H9 (cell line): ENCODE results near the gene JMJD8. TPM values are rescaled to one million over a fixed set of nuclear protein-coding genes. Genes with fewer than 3 reads are reported as not detected.
A peak's percentile ranks its signal among the peaks of the same experiment; 100 is the strongest.

Source experiments
- DNase-seq: peaks from one replicate; pipeline ENCODE4 v3.0.0-alpha.2; 2017
- H2AFZ ChIP-seq: one replicate; pipeline ENCODE4 v1.6.1; 2013; ENCODE audit warnings: mild to moderate bottlenecking, low read length, control low read depth, moderate library complexity
- H2AK5ac ChIP-seq: 2 replicates; pipeline ENCODE4 v1.6.1; 2013; ENCODE audit warnings: low read length, control low read depth, mixed read lengths; ENCODE audit not compliant: insufficient read length
- H2BK120ac ChIP-seq: one replicate; pipeline ENCODE4 v1.6.1; 2013; ENCODE audit warnings: low read depth, mild to moderate bottlenecking, low read length, control low read depth, inconsistent platforms; ENCODE audit not compliant: poor library complexity, severe bottlenecking
- H2BK12ac ChIP-seq: 2 replicates; pipeline ENCODE4 v1.6.1; 2013; ENCODE audit warnings: low read length, control low read depth, mixed read lengths, low read depth; ENCODE audit not compliant: insufficient read length
- H2BK15ac ChIP-seq: 2 replicates; pipeline ENCODE4 v1.6.1; 2013; ENCODE audit warnings: low read depth, low read length, control low read depth
- H2BK20ac ChIP-seq: one replicate; pipeline ENCODE4 v1.6.1; 2013; ENCODE audit warnings: low read depth, mild to moderate bottlenecking, low read length, control low read depth, inconsistent platforms; ENCODE audit not compliant: poor library complexity, severe bottlenecking
- H2BK5ac ChIP-seq: 2 replicates; pipeline ENCODE4 v1.6.1; 2013; ENCODE audit warnings: low read length, control low read depth, mixed read lengths; ENCODE audit not compliant: insufficient read length
- H3K14ac ChIP-seq: 2 replicates; pipeline ENCODE4 v1.6.1; 2013; ENCODE audit warnings: low read length, control low read depth; ENCODE audit not compliant: insufficient read depth
- H3K18ac ChIP-seq: 2 replicates; pipeline ENCODE4 v1.6.1; 2013; ENCODE audit warnings: low read depth, mild to moderate bottlenecking, mixed read lengths, low read length, control low read depth; ENCODE audit not compliant: insufficient read length
- H3K23ac ChIP-seq: 2 replicates; pipeline ENCODE4 v1.6.1; 2013; ENCODE audit warnings: low read length, control low read depth, mixed read lengths, low read depth; ENCODE audit not compliant: insufficient read length
- H3K23me2 ChIP-seq: 2 replicates; pipeline ENCODE4 v1.6.1; 2013; ENCODE audit warnings: low read depth, mild to moderate bottlenecking, mixed read lengths, low read length, control low read depth; ENCODE audit not compliant: insufficient read length, poor library complexity, severe bottlenecking
- H3K27ac ChIP-seq: 2 replicates; pipeline ENCODE4 v1.5.1; 2013; ENCODE audit warnings: low read length, control low read depth, mixed read lengths, low read depth; ENCODE audit not compliant: insufficient read length
- H3K27me3 ChIP-seq: 2 replicates; pipeline ENCODE4 v1.6.1; 2013; ENCODE audit warnings: low read length, control low read depth, inconsistent platforms; ENCODE audit not compliant: insufficient read depth
- H3K4ac ChIP-seq: 2 replicates; pipeline ENCODE4 v1.6.1; 2013; ENCODE audit warnings: low read depth, mild to moderate bottlenecking, control low read depth, inconsistent platforms, low read length, moderate library complexity
- H3K4me1 ChIP-seq: 2 replicates; pipeline ENCODE4 v1.6.1; 2013; ENCODE audit warnings: low read length, control low read depth, inconsistent platforms; ENCODE audit not compliant: insufficient read depth
- H3K4me2 ChIP-seq: 2 replicates; pipeline ENCODE4 v1.6.1; 2013; ENCODE audit warnings: low read length, control low read depth, mixed read lengths; ENCODE audit not compliant: insufficient read length, insufficient read depth
- H3K56ac ChIP-seq: 2 replicates; pipeline ENCODE4 v1.6.1; 2013; ENCODE audit warnings: low read depth, mild to moderate bottlenecking, mixed read lengths, low read length, control low read depth; ENCODE audit not compliant: insufficient read length
- H3K79me1 ChIP-seq: 2 replicates; pipeline ENCODE4 v1.6.1; 2013; ENCODE audit warnings: low read depth, mild to moderate bottlenecking, moderate library complexity, low read length, control low read depth, inconsistent platforms; ENCODE audit not compliant: insufficient read depth, poor library complexity, severe bottlenecking
- H3K79me2 ChIP-seq: 2 replicates; pipeline ENCODE4 v1.6.1; 2013; ENCODE audit warnings: low read length, control low read depth, inconsistent platforms; ENCODE audit not compliant: insufficient read depth
- H3K9ac ChIP-seq: 2 replicates; pipeline ENCODE4 v1.6.1; 2013; ENCODE audit warnings: low read length, control low read depth, mixed read lengths; ENCODE audit not compliant: insufficient read length; ENCODE audit errors: extremely low read depth
- H3K9me3 ChIP-seq: one replicate; pipeline ENCODE4 v1.6.1; 2013; ENCODE audit warnings: low read depth, low read length, inconsistent platforms; ENCODE audit not compliant: control insufficient read depth
- H3T11ph ChIP-seq: one replicate; pipeline ENCODE4 v1.6.1; 2013; ENCODE audit warnings: mild to moderate bottlenecking, low read length, control low read depth, inconsistent platforms
- H4K20me1 ChIP-seq: one replicate; pipeline ENCODE4 v1.6.1; 2013; ENCODE audit not compliant: control insufficient read depth, insufficient read length, insufficient read depth
- H4K5ac ChIP-seq: 2 replicates; pipeline ENCODE4 v1.6.1; 2013; ENCODE audit warnings: low read depth, mild to moderate bottlenecking, mixed read lengths, low read length, control low read depth; ENCODE audit not compliant: insufficient read length
- H4K8ac ChIP-seq: replicated peaks from 2 replicates; pipeline ENCODE4 v1.6.1; 2013; ENCODE audit warnings: low read length, control low read depth, mixed read lengths, low read depth; ENCODE audit not compliant: insufficient read length
- H4K91ac ChIP-seq: 2 replicates; pipeline ENCODE4 v1.6.1; 2013; ENCODE audit warnings: low read depth, mild to moderate bottlenecking, moderate library complexity, mixed read lengths, low read length, control low read depth; ENCODE audit not compliant: insufficient read length
- H3K27ac Mint-ChIP-seq, 3 experiments: 2 replicates in 2 of 3; 3 replicates in 1 of 3; pipeline ENCODE4 v1.8.0; 2020 to 2021; ENCODE audit warnings: mixed read lengths in 3 of 3, mild to moderate bottlenecking in 1 of 3, moderate library complexity in 1 of 3
- H3K27me3 Mint-ChIP-seq: 2 replicates; pipeline ENCODE4 v1.8.0; 2021; ENCODE audit warnings: low read depth, mild to moderate bottlenecking, moderate library complexity, mixed read lengths
- H3K36me3 Mint-ChIP-seq, 3 experiments: 2 replicates in 2 of 3; 3 replicates in 1 of 3; pipeline ENCODE4 v1.8.0; 2020 to 2021; ENCODE audit warnings: low read depth in 3 of 3, mixed read lengths in 3 of 3; ENCODE audit not compliant: insufficient read depth in 1 of 3
- H3K4me1 Mint-ChIP-seq, 2 experiments: 2 replicates each; pipeline ENCODE4 v1.8.0; 2020; ENCODE audit warnings: mixed read lengths in 2 of 2
- H3K4me3 Mint-ChIP-seq, 2 experiments: 2 replicates in 1 of 2; 3 replicates in 1 of 2; pipeline ENCODE4 v1.8.0; 2020 to 2021; ENCODE audit warnings: mild to moderate bottlenecking in 2 of 2, mixed read lengths in 2 of 2, moderate library complexity in 1 of 2
- H3K9me3 Mint-ChIP-seq, 2 experiments: 2 replicates in 1 of 2; 3 replicates in 1 of 2; pipeline ENCODE4 v1.8.0; 2020; ENCODE audit warnings: mild to moderate bottlenecking in 2 of 2, mixed read lengths in 2 of 2, moderate library complexity in 1 of 2
- CTCF ChIP-seq: fragments of 200-600 bp; sonication (generic); conservative IDR thresholded peaks from 3 replicates; pipeline ENCODE4 v1.8.0; 2021; ENCODE audit warnings: antibody characterized with exemption, mild to moderate bottlenecking
- WGBS: extraction: QIAGEN DNeasy Blood & Tissue Kit; methylation state at CpG from one replicate; pipeline ENCODE4 v1.1.7; 2013; ENCODE audit warnings: missing lambda C conversion rate, low lambda C conversion rate, mixed read lengths; ENCODE audit not compliant: insufficient read length; ENCODE audit errors: extremely low coverage; 5-methylcytosine and 5-hydroxymethylcytosine counted together
- total RNA-seq: library from RNA; stranded (reverse); gene quantifications from 2 replicates; pipeline ENCODE4 v1.2.1, GENCODE V29; 2021

Gene JMJD8
- total RNA-seq, 1 experiment from 2014 or later, result 52.7 TPM

DNA sequence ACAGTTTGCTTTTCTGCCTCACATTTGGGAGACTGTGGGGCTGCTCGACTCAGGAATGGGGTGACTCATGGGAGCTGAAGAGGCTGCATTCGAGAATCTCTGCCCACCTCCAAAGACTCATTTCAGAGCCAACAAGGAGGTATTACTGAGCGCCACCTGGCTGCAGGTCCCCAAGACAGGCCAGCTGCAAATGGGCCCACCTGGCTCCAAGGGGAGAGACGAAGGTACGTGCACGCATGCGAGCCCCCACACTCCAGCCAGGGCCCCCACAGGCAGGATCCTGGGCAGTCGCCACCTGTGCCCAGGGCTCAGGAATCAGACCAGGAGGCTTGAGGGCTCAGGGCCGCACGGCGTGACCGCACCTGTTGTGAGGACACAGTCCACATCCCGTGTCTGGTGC, 48.8 kb upstream of the JMJD8 start:
- Histone ChIP-seq H3K4me2 (no peak overlapping the region), H2AK5ac (no peak overlapping the region), H2AFZ (no peak overlapping the region), H3K27ac (no peak overlapping the region), H2BK15ac (no peak overlapping the region), H4K91ac (no peak overlapping the region), H3T11ph (no peak overlapping the region), H3K23me2 (peaks cover 4% of the 10 kb centered on the region), H3K4me1 (no peaks in the 10 kb centered on the region), H2BK5ac (no peak overlapping the region), H2BK20ac (no peak overlapping the region), H3K18ac (no peak overlapping the region), H4K20me1 (no peaks in the 10 kb centered on the region), H4K8ac (no peak overlapping the region), H2BK12ac (no peak overlapping the region), H2BK120ac (no peak overlapping the region), H3K27me3 (no peaks in the 10 kb centered on the region), H3K79me2 (no peaks in the 10 kb centered on the region), H3K79me1 (no peaks in the 10 kb centered on the region), H3K9me3 (no peaks in the 10 kb centered on the region), H3K56ac (no peak overlapping the region), H3K9ac (no peak overlapping the region), H4K5ac (no peak overlapping the region), H3K23ac (no peak overlapping the region), H3K4ac (no peak overlapping the region), H3K14ac (no peak overlapping the region)
- no CpG with 5 or more reads among the region's 13 CpGs for WGBS
- Mint-ChIP-seq H3K4me3 (no peak overlapping the region; a peak in 1 of 5 replicates), H3K36me3 (peaks cover 5 to 35% (median 21%) of the 10 kb centered on the region in 3 experiments; a peak in 6 of 7 replicates), H3K27me3 (no peaks in the 10 kb centered on the region), H3K27ac (no peak overlapping the region), H3K4me1 (peaks cover 2 to 6% of the 10 kb centered on the region in 2 experiments; a peak in 3 of 4 replicates), H3K9me3 (no peaks in the 10 kb centered on the region)
- no peak for DNase-seq
- peak; percentile 45; the same call in 2 of the 3 replicates for TF ChIP-seq CTCF
